GM12878 (cell line): ENCODE measurements around the gene UBXN6. TPM values are rescaled to one million over a fixed set of nuclear protein-coding genes. Genes with fewer than 3 reads are reported as not detected.

Experiments
- ATAC-seq: fragments of 200-7000 bp; cut with Tn5 transposase; 3 replicates; pipeline ENCODE4 v1.9.1; 2020; ENCODE audit warnings: mild to moderate bottlenecking, moderate library complexity
- BruUV-seq: library from RNA; stranded (reverse); fragments of 400-500 nt; replicated peaks from 2 replicates; lab custom pipeline; 2021; lab: Mats Ljungman, UMichigan
- CTCF ChIA-PET: fragments of 300-600 bp; sonication (Branson Sonifier 250); formaldehyde crosslinking; extraction: SDS; loops from one replicate; lab custom pipeline; 2021; ENCODE audit warnings: inconsistent platforms; lab: Yijun Ruan, JAX
- POLR2A ChIA-PET: fragments of 350-600 bp; formaldehyde crosslinking; extraction: SDS; loops from one replicate; lab custom pipeline; 2021; ENCODE audit warnings: inconsistent platforms; lab: Charles Lee
- RAD21 ChIA-PET: fragments of 300-600 bp; sonication (Branson Sonifier 250); formaldehyde crosslinking; loops from one replicate; lab custom pipeline; 2023; ENCODE audit warnings: antibody characterized with exemption; ENCODE audit not compliant: unreplicated experiment; lab: Charles Lee
- SMC1A ChIA-PET: fragments of 300-600 bp; sonication (Branson Sonifier 250); formaldehyde crosslinking; loops from one replicate; lab custom pipeline; 2023; ENCODE audit not compliant: unreplicated experiment, uncharacterized antibody; lab: Charles Lee
- DNase-seq: peaks from one replicate; pipeline ENCODE4 v3.0.0-alpha.2; 2011; ENCODE audit warnings: low read depth, low spot score
- FAIRE-seq: peaks from 3 replicates; lab custom pipeline; 2011; peaks lifted over from hg19 to GRCh38; lab: Jason Lieb, UNC
- H2AFZ ChIP-seq: 2 replicates; pipeline ENCODE4 v1.6.0; 2011; ENCODE audit warnings: low read depth, low read length, control low read depth; ENCODE audit not compliant: control insufficient read depth
- H3K27ac ChIP-seq: 2 replicates; pipeline ENCODE4 v1.5.1; 2011; ENCODE audit warnings: control low read depth; ENCODE audit not compliant: control insufficient read depth, insufficient read depth
- H3K27me3 ChIP-seq, 2 experiments: replicated peaks in 1 of 2; 2 replicates each; pipeline versions ENCODE4 v1.6.0 to v1.6.1; 2011; ENCODE audit warnings: low read length in 1 of 2; ENCODE audit not compliant: control insufficient read depth in 2 of 2, insufficient read depth in 2 of 2
- H3K36me3 ChIP-seq, 2 experiments: 2 replicates each; pipeline ENCODE4 v1.5.1; 2011; ENCODE audit warnings: low read length in 1 of 2; ENCODE audit not compliant: control insufficient read depth in 2 of 2, insufficient read depth in 2 of 2
- H3K4me1 ChIP-seq: 2 replicates; pipeline ENCODE4 v1.6.1; 2011; ENCODE audit warnings: mild to moderate bottlenecking, low read length, moderate library complexity, mixed read lengths; ENCODE audit not compliant: control insufficient read depth, insufficient read depth
- H3K4me2 ChIP-seq: 2 replicates; pipeline ENCODE4 v1.6.0; 2011; ENCODE audit warnings: control low read depth; ENCODE audit not compliant: control insufficient read depth, insufficient read depth
- H3K4me3 ChIP-seq: fragments of 200-600 bp; sonication (generic); 2 replicates; pipeline ENCODE4 v1.5.1; 2016
- H3K79me2 ChIP-seq: 2 replicates; pipeline ENCODE4 v1.6.0; 2011; ENCODE audit warnings: low read length; ENCODE audit not compliant: control insufficient read depth, insufficient read depth
- H3K9ac ChIP-seq: 2 replicates; pipeline ENCODE4 v1.8.0; 2011; ENCODE audit warnings: low read length, control low read depth, mixed read lengths; ENCODE audit not compliant: control insufficient read depth, insufficient read depth
- H3K9me3 ChIP-seq: replicated peaks from 3 replicates; pipeline ENCODE4 v1.5.1; 2011; ENCODE audit warnings: mild to moderate bottlenecking, low read length; ENCODE audit not compliant: control insufficient read depth, insufficient read depth
- H4K20me1 ChIP-seq: 2 replicates; pipeline ENCODE4 v1.6.0; 2011; ENCODE audit not compliant: control insufficient read depth, insufficient read depth
- JUNB ChIP-seq: IDR thresholded peaks from 2 replicates; pipeline ENCODE4 v1.6.1; 2016; ENCODE audit warnings: antibody characterized with exemption, mild to moderate bottlenecking
- MEF2A ChIP-seq: IDR thresholded peaks from 2 replicates; pipeline ENCODE4 v1.6.1; 2011; ENCODE audit warnings: low read depth, mild to moderate bottlenecking, low read length, moderate library complexity; ENCODE audit not compliant: insufficient read depth
- NFXL1 ChIP-seq: fragments of 450-650 bp; IDR thresholded peaks from 2 replicates; pipeline ENCODE4 v1.6.1; 2017; ENCODE audit warnings: antibody characterized with exemption, mild to moderate bottlenecking, borderline replicate concordance
- POLR2A ChIP-seq: IDR thresholded peaks from 2 replicates; pipeline ENCODE4 v1.6.1; 2011; ENCODE audit warnings: low read depth, mild to moderate bottlenecking, low read length
- RAD21 ChIP-seq: IDR thresholded peaks from 2 replicates; pipeline ENCODE4 v1.6.1; 2011; ENCODE audit warnings: mild to moderate bottlenecking, low read depth, low read length, moderate library complexity; ENCODE audit not compliant: insufficient read depth
- RUNX3 ChIP-seq: IDR thresholded peaks from 2 replicates; pipeline ENCODE4 v1.6.1; 2012; ENCODE audit warnings: low read length, inconsistent platforms
- TBL1XR1 ChIP-seq: IDR thresholded peaks from 2 replicates; pipeline ENCODE4 v1.6.1; 2012; ENCODE audit warnings: low read depth, low read length, improper control_type of control experiment
- WRNIP1 ChIP-seq: IDR thresholded peaks from 2 replicates; pipeline ENCODE4 v1.6.1; 2011; ENCODE audit warnings: low read depth, low read length, improper control_type of control experiment, borderline replicate concordance
- ZNF622 ChIP-seq: fragments of 450-650 bp; IDR thresholded peaks from 2 replicates; pipeline ENCODE4 v1.6.1; 2017; ENCODE audit warnings: mild to moderate bottlenecking, inconsistent platforms
- WGBS: methylation state at CpG from one replicate; pipeline ENCODE4 v1.1.6; 2016; ENCODE audit warnings: low lambda C conversion rate; ENCODE audit not compliant: insufficient replicate concordance, insufficient coverage; ENCODE audit errors: missing lambda C conversion rate; 5-methylcytosine and 5-hydroxymethylcytosine counted together
- in situ Hi-C: fragments of 300-500 bp; cut with MboI; formaldehyde crosslinking; loops from 9 replicates; pipeline ENCODE4 v1.14.3; 2018; ENCODE audit warnings: mixed read lengths
- intact Hi-C: fragments of 100-400 bp; cut with micrococcal nuclease; formaldehyde crosslinking; loops from one replicate; pipeline ENCODE4 v1.14.2; 2022; ENCODE audit not compliant: unreplicated experiment
- polyA plus RNA-seq, 11 experiments: library from polyadenylated mRNA; depleted of rRNA in 4 of 11; unstranded in 6 of 11; stranded (reverse) in 5 of 11; fragments of >200 nt; fragmentation: Nextera tagmentation in 4 of 11; fragmentation: Illumina TruSeq in 1 of 11; extraction: Ambion mirVana in 4 of 11; extraction: Trizol in 1 of 11; gene quantifications; 1 replicate in 1 of 11; 2 replicates in 10 of 11; pipeline versions ENCODE4 v1.2.1 to v1.2.3, GENCODE V29; 2011 to 2016; ENCODE audit warnings: inconsistent platforms in 2 of 11, missing spikeins in 2 of 11, low read depth in 1 of 11
- total RNA-seq, 4 experiments: library from RNA; depleted of rRNA in 3 of 4; stranded (reverse); fragments of >200 nt in 3 of 4; fragmentation: Illumina TruSeq in 1 of 4; extraction: Trizol in 1 of 4; gene quantifications; 2 replicates each; pipeline versions ENCODE4 v1.2.1 to v1.2.3, GENCODE V29; 2013 to 2021

The UBXN6 gene
- total and polyA plus RNA-seq, 10 of the 15 experiments (the other 5 are each of a cell fraction or from before 2014, with no cell fraction given): 0.47 to 50.8 (median 13.0) TPM

DNA sequence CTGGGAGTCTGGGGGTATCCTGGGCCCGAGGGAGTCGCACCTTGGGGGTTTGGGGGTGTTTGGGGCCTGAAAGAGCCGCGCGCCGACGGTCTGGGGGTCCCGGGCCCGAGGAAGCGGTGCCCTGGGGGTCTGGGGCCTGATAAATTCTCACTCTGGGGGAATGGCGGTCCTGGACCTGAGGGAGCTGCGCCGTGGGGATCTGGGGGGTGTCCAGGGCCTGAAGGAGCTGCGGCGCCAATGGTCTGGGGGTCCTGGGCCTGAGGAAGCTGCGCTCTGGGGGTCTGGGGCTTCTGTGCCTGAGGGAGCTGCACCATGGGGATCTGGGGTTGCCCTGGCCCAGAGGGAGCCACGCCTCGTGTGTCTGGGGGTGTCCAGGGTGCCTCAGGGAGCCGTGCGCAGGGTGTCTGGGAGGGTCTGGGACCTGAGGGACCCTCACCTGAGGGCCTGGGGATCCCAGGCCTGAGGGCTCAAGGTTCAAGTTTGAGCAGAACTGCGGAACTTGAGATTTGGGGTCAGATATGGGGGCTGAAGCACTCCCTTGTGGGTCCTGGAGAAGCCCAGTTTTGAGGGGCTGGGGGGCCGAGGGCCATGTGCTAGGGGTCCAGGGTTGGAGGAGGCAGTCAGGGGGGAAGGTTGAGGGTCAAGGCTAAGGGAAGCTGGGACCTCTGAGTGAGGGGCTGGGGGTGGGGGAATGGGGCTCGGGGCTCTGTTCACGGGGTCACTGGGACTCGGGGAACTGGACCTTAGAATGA, 15.6 kb upstream of the UBXN6 start:
- H3K4me3 ChIP-seq: peak overlapping the region; percentile 99
- no peaks in the 10 kb centered on the region for H3K9me3 ChIP-seq
- SMC1A ChIA-PET: no interaction called here
- POLR2A ChIA-PET: no interaction called here
- H3K27ac ChIP-seq: peak overlapping the region; percentile 58
- intact Hi-C loops (loop anchor here (5.0 kb wide), 1 partner anchor 249 kb away; the partner anchor contains the start of gene DPP9), in situ Hi-C loops (no loop called here)
- no peak for TF ChIP-seq ZNF622
- TF ChIP-seq TBL1XR1: no peak
- TF ChIP-seq NFXL1: no peak
- TF ChIP-seq RAD21: no peak
- 0 out of 2 replicates have a peak, but pooled peaks have one; percentile 2 for TF ChIP-seq POLR2A
- TF ChIP-seq MEF2A: no peak
- no peak for TF ChIP-seq JUNB
- TF ChIP-seq RUNX3: no peak
- no peak for TF ChIP-seq WRNIP1
- RAD21 ChIA-PET: no interaction called here
- DNase-seq (no peak), ATAC-seq (no peak), FAIRE-seq (no peak)
- CTCF ChIA-PET: no interaction called here
- H3K4me2 ChIP-seq: peak overlapping the region; percentile 93
- peaks cover 26% of the 10 kb centered on the region for H3K79me2 ChIP-seq
- peak overlapping the region; percentile 84 for H3K9ac ChIP-seq
- H2AFZ ChIP-seq: no peak overlapping the region
- H4K20me1 ChIP-seq: no peaks in the 10 kb centered on the region
- 52% methylated on average over 20 of the region's 25 CpGs for WGBS
- peaks cover 7% of the 10 kb centered on the region for H3K4me1 ChIP-seq
- no peaks in the 10 kb centered on the region for H3K27me3 ChIP-seq
- peaks cover 2 to 8% of the 10 kb centered on the region in 2 experiments; a peak in 2 of 4 replicates for H3K36me3 ChIP-seq
- BruUV-seq: no TSS peak
